HG02623 (cell line): ENCODE data around the gene VARS1.

Experiments
- ATAC-seq: cut with Tn5 transposase; IDR thresholded peaks from one replicate; pipeline ENCODE4 v1.9.1; 2021; ENCODE audit warnings: moderate library complexity; ENCODE audit not compliant: unreplicated experiment

Gene VARS1

DNA sequence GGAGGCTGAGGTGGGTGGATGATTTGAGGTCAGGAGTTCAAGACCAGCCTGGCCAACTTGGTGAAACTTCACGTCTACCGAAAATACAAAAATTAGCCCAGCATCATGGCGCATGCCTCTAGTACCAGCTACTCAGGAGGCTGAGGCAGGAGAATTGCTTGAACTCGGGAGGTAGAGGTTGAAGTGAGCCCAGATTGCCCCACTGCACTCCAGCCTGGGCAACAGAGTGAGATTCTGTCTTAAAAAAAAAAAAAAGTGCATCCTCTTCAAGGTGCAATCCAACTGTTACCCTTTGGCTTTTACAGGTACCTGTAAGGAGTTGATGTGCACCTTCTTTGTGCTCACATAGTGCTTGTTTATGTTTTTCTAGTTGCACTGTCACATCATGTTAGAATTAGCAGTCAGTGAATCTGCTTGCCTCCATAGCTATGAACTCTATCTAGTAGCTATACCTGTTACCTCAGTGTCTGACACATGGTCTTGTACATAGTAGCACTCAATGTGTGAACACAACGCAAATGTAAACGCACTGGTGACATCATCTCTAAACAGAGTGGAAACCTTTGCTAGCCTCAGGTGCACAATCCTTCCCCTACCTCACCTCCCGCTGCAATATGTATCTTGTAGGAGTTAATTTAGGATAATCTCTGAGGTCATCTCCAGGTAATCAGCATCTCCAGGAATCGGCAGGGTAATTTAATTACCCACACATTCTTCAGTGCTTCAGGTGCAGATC is 46.1 kb downstream of the VARS1 start:
- ATAC-seq: no peak
